Kasumi-1 (cell line): ENCODE data around the gene GIMAP5.

ENCODE experiments used
- DNase-seq, 2 experiments: peaks; one replicate each; lab custom pipeline; 2025; lab: John Stamatoyannopoulos, UW

The GIMAP5 gene

DNA sequence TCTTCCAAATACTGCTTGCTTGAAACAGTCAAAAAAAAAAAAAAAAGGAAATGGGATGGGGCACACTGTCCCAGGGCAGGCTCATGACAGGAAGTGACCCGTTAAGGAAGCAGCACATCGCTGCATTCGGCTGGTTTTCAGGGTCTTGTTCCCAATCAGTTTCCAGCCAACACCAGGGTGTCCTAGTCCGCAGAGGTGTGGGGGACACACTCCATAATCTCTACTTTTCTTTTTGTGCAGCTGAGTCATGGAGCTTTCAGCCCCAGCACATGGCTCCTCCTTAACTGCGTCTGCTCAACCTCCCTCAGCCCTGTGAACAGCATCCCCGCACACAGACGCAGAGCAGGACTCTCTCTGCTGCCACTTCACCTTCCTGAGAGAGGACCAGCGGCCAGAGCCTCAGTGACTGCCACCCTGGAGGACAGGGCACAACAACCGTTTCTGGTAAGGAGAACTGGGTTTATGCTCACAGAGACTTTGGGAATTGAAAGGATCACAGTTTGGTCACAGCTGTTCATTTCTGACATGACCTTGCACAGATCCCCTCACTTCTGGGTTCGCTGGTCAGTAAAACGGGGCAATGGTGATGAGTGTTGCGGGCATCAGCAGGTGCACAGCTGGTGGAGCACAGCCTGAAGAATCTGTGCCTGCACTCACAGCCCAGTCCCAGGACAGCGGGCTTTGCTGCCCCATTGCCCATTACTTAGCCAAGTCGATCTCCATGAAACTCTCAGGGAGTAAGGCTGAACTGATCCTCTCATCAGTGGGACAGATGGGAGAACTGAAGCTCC is at the start of gene GIMAP5:
TSS of gene GIMAP5 (plus strand) at position 154 of the 791 bp plus-strand sequence. CDS start 3,467 bp downstream, outside the sequence.
- peak; percentile 9 to 42 for DNase-seq

DNA sequence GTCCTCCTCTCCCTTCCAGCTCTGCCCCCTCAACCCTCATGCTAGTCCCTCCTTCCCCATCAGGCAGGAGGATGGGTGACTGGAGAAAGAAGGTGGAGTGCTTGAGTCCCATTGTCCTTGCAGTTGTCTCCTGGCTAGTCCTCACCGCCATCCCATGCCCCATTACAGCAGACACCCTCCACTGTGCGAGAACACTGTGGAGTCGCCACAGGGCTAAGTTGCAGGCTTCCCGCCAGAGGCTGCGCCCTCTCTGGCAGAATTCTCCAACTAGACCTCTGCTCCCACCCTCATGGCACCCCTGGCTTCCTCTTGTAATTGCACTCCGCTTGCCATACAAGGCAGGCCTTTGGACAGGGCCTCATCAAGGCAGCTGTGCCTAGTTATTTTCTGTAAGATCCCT is 48.6 kb upstream of the GIMAP5 start:
- DNase-seq, result no peak

- DNase-seq, result no peak
Observed at GRCh38 chr7:150695654-150696053, 41.6 kb upstream of the GIMAP5 start.

- no peak for DNase-seq
Observed at GRCh38 chr7:150703209-150703608, 34.0 kb upstream of the GIMAP5 start.

DNA sequence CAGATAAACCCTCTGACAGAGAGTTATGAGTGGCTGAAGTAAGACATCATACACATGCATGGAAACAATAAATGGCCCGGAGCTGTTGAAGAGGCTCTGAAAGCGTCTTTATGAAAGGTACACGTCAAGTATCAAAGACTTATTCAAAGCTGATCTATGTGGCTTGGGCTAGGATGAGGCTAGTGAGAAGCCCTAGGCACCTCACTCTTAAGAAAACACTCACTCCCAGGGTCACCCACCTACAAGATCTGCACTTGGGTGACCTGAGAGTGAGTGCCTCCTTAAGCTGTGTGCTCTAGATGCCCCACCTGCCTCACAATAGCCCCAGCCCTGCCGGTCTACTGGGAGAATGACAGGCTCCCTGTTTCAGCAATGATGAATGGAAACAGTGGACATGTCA is 21.9 kb upstream of the GIMAP5 start:
- no peak for DNase-seq

- no peak for DNase-seq
Observed at GRCh38 chr7:150715738-150716137, 21.5 kb upstream of the GIMAP5 start.

DNA sequence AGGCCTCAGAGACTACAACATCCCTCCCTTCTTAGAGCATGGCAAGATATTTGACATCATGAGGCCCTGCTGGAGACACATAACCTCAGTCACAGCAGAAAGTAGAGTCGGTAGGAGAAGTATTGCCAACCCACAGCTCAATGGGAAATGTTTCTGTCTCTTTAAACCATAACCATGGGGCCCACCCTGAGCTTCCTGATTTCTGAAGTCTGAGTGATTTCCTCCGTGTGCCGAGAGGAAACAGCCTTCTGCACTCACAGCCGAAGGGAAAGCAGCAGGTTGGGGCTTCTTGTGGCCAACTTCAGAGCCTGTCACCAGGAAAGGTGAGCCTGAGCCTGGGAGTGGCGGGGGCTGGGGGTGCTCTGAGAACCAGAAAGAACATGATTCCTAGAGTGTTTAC is 20.9 kb upstream of the GIMAP5 start, which contains the start of gene GIMAP1:
TSS of gene GIMAP1 (plus strand) at position 246 of the 400 bp plus-strand sequence. CDS start 2,435 bp downstream, outside the sequence.
- DNase-seq, result peak; percentile 93 to 95

GRCh38 chr7:150716939-150717338 is 20.3 kb upstream of the GIMAP5 start:
- DNase-seq, result no peak

GRCh38 chr7:150717814-150718420 is 19.3 kb upstream of the GIMAP5 start:
- peak in 1 of 2 experiments; percentile 21 for DNase-seq

- no peak for DNase-seq
Observed at GRCh38 chr7:150719436-150719835, 17.8 kb upstream of the GIMAP5 start.

DNA sequence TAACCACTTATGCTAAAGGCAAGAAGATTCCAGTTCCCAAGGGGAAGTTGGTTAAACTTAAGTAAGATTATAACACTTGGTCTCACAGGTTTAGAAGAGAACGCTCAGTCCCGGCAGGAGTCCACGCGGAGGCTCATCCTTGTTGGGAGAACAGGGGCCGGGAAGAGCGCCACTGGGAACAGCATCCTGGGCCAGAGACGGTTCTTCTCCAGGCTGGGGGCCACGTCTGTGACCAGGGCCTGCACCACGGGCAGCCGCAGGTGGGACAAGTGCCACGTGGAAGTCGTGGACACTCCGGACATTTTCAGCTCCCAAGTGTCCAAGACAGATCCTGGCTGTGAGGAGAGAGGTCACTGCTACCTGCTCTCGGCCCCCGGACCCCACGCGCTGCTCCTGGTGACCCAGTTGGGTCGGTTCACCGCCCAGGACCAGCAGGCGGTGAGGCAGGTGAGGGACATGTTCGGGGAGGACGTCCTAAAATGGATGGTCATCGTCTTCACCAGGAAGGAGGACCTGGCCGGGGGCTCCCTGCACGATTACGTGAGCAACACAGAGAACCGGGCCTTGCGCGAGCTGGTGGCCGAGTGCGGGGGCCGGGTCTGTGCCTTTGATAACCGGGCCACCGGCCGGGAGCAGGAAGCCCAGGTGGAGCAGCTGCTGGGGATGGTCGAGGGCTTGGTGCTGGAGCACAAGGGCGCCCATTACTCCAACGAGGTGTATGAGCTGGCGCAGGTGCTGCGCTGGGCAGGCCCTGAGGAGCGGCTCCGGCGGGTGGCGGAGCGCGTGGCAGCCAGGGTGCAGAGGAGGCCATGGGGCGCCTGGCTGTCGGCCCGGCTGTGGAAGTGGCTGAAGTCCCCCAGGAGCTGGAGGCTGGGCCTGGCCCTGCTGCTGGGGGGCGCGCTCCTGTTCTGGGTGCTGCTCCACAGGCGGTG is 17.0 kb upstream of the GIMAP5 start:
- DNase-seq, result no peak

- no peak for DNase-seq
Observed at GRCh38 chr7:150721970-150722373, 15.2 kb upstream of the GIMAP5 start.

- no peak for DNase-seq
Observed at GRCh38 chr7:150722431-150722931, 14.7 kb upstream of the GIMAP5 start.

DNA sequence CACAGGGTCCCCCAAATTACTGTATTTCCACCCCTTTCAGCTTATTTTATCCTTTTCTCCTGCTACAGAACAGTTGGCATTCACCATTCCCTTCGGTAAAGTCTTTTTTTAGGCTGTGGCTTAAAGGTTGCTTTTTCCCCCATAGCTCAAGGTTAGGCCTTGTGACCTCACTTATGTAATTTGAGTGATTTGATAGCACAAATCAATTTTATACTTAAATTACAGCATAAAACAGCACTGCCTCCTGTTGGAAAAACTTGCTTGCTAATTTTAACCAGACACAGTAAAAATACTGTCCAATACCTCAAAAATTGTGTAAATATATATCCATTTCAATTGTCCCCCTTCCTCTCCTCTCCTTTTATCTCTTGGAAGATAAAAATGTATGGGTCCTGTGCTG is 13.8 kb upstream of the GIMAP5 start:
- DNase-seq, result no peak

- DNase-seq, result no peak
Observed at GRCh38 chr7:150727381-150727780, 9.8 kb upstream of the GIMAP5 start.

- DNase-seq, result no peak
Observed at GRCh38 chr7:150728011-150728410, 9.2 kb upstream of the GIMAP5 start.

- DNase-seq, result no peak
Observed at GRCh38 chr7:150728609-150729008, 8.6 kb upstream of the GIMAP5 start.

GRCh38 chr7:150731916-150732315 is 5.3 kb upstream of the GIMAP5 start:
- DNase-seq, result no peak

DNA sequence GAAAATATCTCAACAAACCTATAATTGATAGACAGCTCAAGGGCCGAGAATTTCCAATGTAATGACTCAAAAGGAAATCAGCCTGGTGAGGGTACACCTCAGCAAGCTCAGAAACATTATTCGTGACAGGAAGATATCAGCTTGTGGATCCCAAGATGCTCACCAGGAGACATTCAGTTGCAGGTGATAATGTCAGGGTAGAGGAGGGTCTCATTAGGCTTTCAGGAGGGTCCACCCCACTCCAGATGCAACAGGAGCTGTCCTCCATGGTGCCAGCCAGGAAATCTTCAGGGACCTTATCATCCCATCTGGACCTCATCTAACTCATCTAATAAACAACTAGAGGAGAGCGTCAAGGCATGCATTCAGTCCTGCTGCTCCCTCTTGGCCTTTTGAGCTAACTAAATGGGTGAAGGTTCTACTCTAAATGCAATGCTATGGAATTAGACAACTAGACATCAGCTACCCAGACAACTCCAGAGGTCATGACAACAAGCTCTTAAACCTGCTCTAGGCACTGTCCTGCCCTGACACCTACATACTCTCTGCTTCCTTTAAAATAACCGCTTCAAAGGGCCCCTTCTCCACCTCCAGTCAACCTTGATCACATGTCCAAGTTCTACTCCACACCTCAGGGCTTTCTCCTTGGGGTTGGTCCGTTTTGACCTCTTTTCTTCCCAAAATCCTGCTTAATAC is 4.3 kb upstream of the GIMAP5 start:
- DNase-seq, result no peak

- DNase-seq, result no peak
Observed at GRCh38 chr7:150733482-150734095, 3.6 kb upstream of the GIMAP5 start.

GRCh38 chr7:150734254-150734653 is 3.0 kb upstream of the GIMAP5 start:
- DNase-seq, result no peak
